Sigmoid colon (tissue), 4 donors: ENCODE data around the gene VAMP1.

Experiments used
- POLR2AphosphoS5 ChIP-seq, 4 donors: sonication (generic); formaldehyde crosslinking; IDR thresholded peaks; one replicate each; pipeline ENCODE4 v1.6.1; 2017; ENCODE audit warnings: antibody characterized with exemption in 4 of 4
- TF ChIP-seq, protein P1 (sequence below), 4 experiments: fragments of 450-650 bp in 3 of 4; fragments of 200-600 bp in 1 of 4; IDR thresholded peaks; one replicate each; pipeline ENCODE4 v1.5.1; 2016 to 2019; ENCODE audit warnings: antibody characterized with exemption in 4 of 4, mild to moderate bottlenecking in 3 of 4, moderate library complexity in 2 of 4

- TF ChIP-seq POLR2AphosphoS5 (IDR thresholded peaks at IDR 0.05), result no peak
- TF ChIP-seq, protein P1, sequence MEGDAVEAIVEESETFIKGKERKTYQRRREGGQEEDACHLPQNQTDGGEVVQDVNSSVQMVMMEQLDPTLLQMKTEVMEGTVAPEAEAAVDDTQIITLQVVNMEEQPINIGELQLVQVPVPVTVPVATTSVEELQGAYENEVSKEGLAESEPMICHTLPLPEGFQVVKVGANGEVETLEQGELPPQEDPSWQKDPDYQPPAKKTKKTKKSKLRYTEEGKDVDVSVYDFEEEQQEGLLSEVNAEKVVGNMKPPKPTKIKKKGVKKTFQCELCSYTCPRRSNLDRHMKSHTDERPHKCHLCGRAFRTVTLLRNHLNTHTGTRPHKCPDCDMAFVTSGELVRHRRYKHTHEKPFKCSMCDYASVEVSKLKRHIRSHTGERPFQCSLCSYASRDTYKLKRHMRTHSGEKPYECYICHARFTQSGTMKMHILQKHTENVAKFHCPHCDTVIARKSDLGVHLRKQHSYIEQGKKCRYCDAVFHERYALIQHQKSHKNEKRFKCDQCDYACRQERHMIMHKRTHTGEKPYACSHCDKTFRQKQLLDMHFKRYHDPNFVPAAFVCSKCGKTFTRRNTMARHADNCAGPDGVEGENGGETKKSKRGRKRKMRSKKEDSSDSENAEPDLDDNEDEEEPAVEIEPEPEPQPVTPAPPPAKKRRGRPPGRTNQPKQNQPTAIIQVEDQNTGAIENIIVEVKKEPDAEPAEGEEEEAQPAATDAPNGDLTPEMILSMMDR (IDR thresholded peaks at IDR 0.05), result no peak
These were observed 26.4 kb downstream of the VAMP1 start for GRCh38 chr12:6444031-6444430.
